TTC549 (cell line): ENCODE data around the gene RIMKLA.

ENCODE experiments used
- FAIRE-seq: peaks from 2 replicates; lab custom pipeline; 2012; peaks lifted over from hg19 to GRCh38; lab: Jason Lieb, UNC

RIMKLA gene

DNA sequence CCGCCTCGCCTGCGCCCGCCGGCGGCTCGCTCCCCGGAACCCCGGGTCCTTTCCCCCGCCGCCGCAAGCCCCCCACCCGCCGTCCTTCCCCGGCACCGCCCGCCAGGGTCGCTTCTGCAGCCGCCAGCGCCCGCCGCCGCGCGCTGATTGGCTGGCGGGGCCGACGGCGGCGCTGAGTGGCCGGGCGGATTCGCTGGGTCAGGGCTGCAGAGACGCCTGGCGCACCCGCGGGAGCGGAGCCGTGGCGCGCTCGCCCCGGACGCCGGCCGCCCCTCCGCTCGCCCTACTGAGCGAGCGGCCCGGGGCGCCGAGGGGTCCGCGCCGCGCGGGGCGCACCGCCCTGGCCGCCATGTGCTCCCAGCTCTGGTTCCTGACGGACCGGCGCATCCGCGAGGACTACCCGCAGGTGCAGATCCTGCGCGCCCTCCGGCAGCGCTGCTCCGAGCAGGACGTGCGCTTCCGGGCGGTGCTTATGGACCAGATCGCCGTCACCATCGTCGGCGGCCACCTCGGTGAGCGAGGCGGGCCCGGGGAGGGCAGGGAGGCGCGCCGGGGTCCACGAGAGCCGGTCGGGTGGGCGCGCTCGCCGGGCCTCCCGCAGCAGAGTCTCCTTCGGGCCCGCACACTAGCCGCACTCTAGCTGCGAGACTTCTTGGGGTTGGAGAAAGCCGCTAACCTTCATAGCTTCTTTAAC, at the start of gene RIMKLA:
RIMKLA (plus strand) TSS at position 207 of the 694 bp plus-strand sequence; CDS start at position 350, 143 bp downstream.
- FAIRE-seq = no peak

GRCh38 chr1:42332877-42333276, 47.7 kb upstream of the RIMKLA start:
- no peak for FAIRE-seq

DNA sequence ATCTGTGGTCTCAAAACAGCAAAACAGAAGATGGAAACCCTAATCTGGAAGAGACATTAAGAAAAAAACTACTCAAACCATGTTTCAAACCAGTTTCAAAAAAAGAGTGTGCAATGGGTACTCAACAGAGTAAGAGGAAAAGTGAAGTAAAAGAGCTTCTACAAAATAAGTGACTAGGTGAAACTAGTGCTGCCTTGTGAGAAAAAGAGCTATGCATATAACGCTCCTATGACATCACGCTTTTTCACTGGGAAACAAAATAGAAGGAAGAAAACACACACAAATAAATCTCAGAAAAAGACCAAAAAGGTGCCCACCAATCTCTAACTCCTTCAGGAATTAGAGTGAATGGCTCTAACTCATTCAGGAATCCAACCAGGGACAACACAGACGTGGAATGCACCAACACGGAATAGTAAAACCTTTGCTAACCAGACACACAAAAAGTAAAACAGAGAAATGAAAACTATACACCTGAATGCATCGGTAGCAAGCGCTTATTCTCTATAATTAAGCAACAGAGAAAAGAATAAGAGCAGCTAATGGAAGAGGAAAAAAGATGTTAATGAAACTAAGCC, 46.8 kb upstream of the RIMKLA start:
- no peak for FAIRE-seq

GRCh38 chr1:42334240-42335049, 46.1 kb upstream of the RIMKLA start:
- FAIRE-seq = no peak

GRCh38 chr1:42335050-42335808, 45.4 kb upstream of the RIMKLA start, which contains the start of gene FOXJ3:
Gene FOXJ3, minus strand, starts transcription at chr1:42335235. Its CDS starts 24,142 bp downstream, at chr1:42311093.
- no peak for FAIRE-seq

- no peak for FAIRE-seq
These were observed 44.6 kb upstream of the RIMKLA start for GRCh38 chr1:42335809-42336518.

DNA sequence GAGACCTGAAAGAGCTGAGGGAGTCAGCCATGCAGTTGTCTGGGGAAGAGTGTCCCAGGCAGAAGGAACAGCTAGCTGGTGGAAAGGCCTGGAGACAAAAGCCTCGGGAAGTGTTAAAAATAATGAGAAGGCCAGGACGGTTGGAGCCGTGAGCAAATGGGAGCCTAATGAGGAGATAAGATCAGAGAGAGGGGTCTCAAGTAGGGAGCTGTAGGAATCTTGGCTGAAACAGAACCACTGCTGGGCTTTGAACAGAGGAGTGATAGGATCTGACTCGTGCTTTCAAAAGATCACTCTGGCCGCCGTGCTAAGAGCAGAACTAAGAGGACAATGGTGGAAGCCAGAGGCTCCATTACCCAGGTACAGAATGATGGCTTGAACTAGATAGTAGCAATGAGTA, 43.6 kb upstream of the RIMKLA start:
- FAIRE-seq = no peak

- no peak for FAIRE-seq
These were observed 40.5 kb upstream of the RIMKLA start for GRCh38 chr1:42340093-42340492.

- no peak for FAIRE-seq
These were observed 39.7 kb upstream of the RIMKLA start for GRCh38 chr1:42340901-42341300.

DNA sequence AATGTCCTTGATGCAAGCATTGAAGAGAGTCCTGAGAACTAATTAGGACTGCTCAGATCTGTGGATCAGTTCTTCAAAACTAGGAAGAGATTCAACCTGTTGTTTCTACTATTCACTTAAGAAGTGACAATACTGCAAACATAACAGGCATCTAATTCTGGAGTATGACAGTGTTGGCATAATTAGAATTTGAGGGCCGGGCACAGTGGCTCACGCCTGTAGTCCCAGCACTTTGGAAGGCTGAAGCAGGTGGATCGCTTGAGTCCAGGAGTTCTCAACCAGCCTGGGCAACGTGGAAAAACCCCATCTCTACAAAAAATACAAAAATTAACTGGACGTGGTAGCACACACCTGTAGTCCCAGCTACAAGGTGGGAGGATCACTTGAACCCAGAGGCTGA, 37.5 kb upstream of the RIMKLA start:
- no peak for FAIRE-seq

DNA sequence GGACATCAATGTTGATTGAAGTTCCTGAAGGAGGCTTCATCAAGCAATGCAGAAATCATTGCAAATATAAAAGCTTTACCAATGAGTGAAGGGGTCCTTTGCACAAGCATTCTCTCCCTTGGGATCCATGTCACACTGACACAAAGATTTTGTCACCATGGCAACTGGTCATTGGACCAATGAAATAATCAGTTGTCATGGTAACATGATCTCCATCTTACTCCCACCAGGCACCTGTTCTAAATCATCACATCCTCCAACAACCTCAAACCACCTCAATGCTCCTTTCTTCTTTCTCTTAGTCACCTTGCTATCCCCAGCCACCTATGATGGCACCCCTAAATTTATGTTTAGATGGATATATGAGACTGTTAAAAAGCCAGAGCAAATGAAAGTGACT, 32.1 kb upstream of the RIMKLA start:
- no peak for FAIRE-seq

GRCh38 chr1:42350086-42350485, 30.5 kb upstream of the RIMKLA start:
- FAIRE-seq = no peak

DNA sequence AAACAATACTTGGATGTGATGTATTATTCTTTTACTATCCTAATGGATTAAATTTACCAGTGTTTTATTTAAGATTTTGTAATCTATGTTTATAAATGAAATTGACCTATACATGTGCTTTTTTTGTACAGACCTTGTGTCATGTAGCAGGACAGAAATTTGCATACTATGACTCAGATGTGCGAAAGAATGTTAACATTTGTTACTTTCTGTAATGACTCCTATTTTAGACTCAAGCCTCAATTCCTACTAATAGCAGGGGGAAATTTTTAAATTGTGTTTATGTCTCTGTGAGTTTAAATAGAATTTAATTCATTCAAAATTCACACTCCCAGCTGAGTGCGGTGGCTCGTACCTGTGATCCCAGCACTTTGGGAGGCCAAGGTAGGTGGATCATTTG, 21.8 kb upstream of the RIMKLA start:
- no peak for FAIRE-seq

DNA sequence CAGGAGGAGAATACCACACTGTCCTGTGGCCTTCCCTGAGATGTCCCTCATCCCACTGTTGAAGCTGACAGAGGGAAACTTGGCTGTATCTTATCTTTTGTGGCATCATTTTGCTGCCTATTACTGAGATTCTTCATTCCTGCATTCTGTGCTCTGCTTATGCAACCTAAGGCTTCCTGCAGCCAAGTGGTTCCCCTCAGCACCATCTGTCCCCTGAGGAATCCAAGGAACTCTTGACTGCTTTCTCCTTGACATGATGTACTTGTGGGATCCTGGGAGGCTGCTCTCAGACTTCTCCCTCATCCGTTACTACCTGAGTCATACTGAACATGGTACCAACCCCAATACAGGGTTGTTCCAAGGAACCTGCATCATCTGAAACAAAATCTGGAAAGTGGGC, 21.1 kb upstream of the RIMKLA start:
- FAIRE-seq = no peak

- FAIRE-seq = no peak
These were observed 16.5 kb upstream of the RIMKLA start for GRCh38 chr1:42364089-42364488.

DNA sequence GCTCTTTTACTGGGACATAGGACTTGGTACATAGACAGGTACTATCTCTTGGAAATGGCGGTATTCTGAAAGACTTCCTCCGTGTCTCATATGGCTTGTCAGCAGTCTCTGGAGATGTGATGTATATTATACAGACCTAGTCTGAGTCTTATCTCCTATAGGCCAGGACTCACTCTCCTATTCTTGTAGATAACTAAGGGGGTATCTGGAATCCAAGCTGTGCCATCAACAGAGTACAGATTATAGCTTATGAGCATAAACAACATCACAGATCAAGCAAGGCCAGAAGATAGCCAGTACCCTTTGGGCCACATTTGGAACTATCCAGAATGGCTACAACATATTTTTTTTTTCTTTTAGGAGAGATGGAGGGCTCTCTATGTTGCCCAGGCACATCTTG, 16.1 kb upstream of the RIMKLA start:
- no peak for FAIRE-seq

GRCh38 chr1:42365118-42365517, 15.5 kb upstream of the RIMKLA start:
- no peak for FAIRE-seq

DNA sequence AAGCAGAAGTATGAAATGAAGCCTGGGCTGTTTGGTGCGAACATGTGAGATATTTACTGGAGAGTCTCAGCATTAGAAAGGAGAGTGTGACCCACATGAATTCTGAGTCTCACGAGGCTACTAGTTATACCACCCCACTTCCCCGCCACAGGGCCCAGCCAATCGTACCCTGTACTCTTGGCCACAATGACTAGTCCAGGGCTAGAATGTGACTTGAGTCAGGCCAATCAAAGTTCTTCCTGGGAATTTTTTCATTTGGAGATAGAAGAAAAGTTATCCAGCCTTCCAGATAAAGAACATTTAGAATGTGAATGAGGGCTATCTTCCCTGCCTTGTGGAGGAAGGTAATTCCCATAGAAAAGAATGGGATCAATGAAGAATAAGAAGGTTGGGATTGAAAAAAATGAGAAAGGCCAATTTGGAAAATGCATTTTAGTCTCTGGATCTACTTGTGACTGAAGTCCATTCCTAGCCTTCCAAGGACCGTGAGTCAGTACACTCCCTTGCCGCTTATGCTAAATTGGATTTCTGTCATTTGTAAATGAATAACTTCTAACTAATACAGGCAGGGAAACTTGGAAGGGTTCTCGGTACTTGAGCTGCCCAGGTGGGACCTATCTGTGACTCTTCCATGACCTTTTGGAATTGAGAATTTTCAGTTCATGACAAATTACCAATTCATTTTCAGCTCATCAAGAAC, 12.3 kb upstream of the RIMKLA start:
- FAIRE-seq = no peak

- no peak for FAIRE-seq
These were observed 11.1 kb upstream of the RIMKLA start for GRCh38 chr1:42369471-42369870.

GRCh38 chr1:42370876-42371549, 9.6 kb upstream of the RIMKLA start:
- no peak for FAIRE-seq

DNA sequence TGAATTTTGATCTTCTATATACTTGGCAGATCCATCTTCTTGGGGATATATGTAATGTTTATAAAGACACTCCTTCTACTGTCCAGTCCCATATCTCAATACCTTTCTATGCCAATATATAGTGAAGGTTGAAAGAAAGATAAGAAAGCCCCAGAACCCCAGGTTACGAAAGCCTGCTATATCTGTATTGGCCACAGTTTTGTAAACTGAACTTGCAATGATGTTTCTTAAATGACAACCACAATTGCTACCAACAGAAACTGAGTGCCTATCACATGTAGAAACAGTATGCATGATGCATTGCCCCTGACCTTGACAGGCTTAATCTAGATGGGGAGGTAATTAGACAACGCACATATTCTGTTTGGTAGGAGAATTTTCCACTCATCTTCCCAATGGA, 7.8 kb upstream of the RIMKLA start:
- no peak for FAIRE-seq
